ENCODE data around the gene KIFC3. TPM values are rescaled to one million over a fixed set of nuclear protein-coding genes. Genes with fewer than 3 reads are reported as not detected.

Gene KIFC3
- total and polyA plus RNA-seq, 2 of the 13 experiments (the other 11 are each of a cell fraction or from before 2014, with no cell fraction given) = 42.1 to 45.3 TPM

- TF ChIP-seq PRDM10 (CRISPR knock-in tag; IDR thresholded peaks at IDR 0.05; ENCODE audit: low read depth) (0 out of 2 replicates have a peak, but pooled peaks have one; percentile 4), THAP9 (CRISPR knock-in tag; IDR thresholded peaks at IDR 0.05; ENCODE audit: borderline replicate concordance) (no peak), MEIS1 (CRISPR knock-in tag; IDR thresholded peaks at IDR 0.05; ENCODE audit: borderline replicate concordance) (no peak), ZMAT3 (CRISPR knock-in tag; conservative IDR thresholded peaks at IDR 0.05) (no peak), SNAPC2 (CRISPR knock-in tag; IDR thresholded peaks at IDR 0.05) (no peak), KLF16 (CRISPR knock-in tag; IDR thresholded peaks at IDR 0.05) (peak in 1 of 2 experiments; percentile 5; a peak in 1 of 4 replicates), ZNF143 (CRISPR knock-in tag; IDR thresholded peaks at IDR 0.05) (0 out of 2 replicates have a peak, but pooled peaks have one; percentile 7), CCDC6 (CRISPR knock-in tag; IDR thresholded peaks at IDR 0.05) (0 out of 2 replicates have a peak, but pooled peaks have one; percentile 58), ZNF543 (CRISPR knock-in tag; IDR thresholded peaks at IDR 0.05) (peak; percentile 78; the same call in 1 of the 2 replicates), KAT7 (CRISPR knock-in tag; IDR thresholded peaks at IDR 0.05; ENCODE audit: borderline replicate concordance) (peak; percentile 33; the same call in 1 of the 2 replicates), NR0B2 (CRISPR knock-in tag; IDR thresholded peaks at IDR 0.05) (peak; percentile 45; the same call in 1 of the 2 replicates), DZIP1 (CRISPR knock-in tag; IDR thresholded peaks at IDR 0.05) (0 out of 2 replicates have a peak, but pooled peaks have one; percentile 62), TBX2 (CRISPR knock-in tag; IDR thresholded peaks at IDR 0.05; ENCODE audit: borderline replicate concordance) (peak; percentile 34), FOXO1 (CRISPR knock-in tag; IDR thresholded peaks at IDR 0.05) (peak; percentile 64), TGIF2 (CRISPR knock-in tag; IDR thresholded peaks at IDR 0.05) (no peak), ZNF558 (CRISPR knock-in tag; IDR thresholded peaks at IDR 0.05; ENCODE audit: borderline replicate concordance) (peak; percentile 34; the same call in 1 of the 2 replicates), CHD2 (IDR thresholded peaks at IDR 0.05; ENCODE audit: low read depth, low read length) (no peak), CAMTA2 (CRISPR knock-in tag; IDR thresholded peaks at IDR 0.05; ENCODE audit: borderline replicate concordance) (no peak), ZNF737 (CRISPR knock-in tag; IDR thresholded peaks at IDR 0.05; ENCODE audit: borderline replicate concordance) (no peak)
These were observed 66.4 kb downstream of the KIFC3 start, which contains the start of gene KATNB1 (continued) for GRCh38 chr16:57735755-57736418.

Measured in HepG2 (cell line).